Measurements from ENCODE around the gene EEPD1.
"Not testable (repeated sequence)": the region's sequence is repeated elsewhere in the genome, so short reads cannot be mapped to it uniquely, and the experiment has no call there.

EEPD1 gene

DNA sequence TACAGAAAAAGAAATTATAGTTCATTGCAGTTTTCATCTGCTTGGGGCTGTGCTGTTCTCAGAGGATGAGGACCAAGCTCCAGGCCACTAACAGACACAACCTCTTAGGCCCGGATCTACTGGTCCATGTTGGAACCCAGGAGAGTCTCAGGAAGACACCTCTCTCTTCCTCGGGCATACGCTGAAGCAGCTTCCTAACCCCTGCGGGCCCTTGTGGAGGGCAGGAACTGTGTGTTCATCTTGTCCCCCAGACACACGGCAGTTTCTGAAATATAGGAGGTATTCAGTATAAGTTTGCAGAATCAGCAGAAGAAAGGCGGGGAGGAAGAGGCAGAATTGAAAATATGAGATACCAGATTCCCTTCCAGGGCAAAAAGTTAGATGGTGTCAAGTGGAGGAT is 78.4 kb downstream of the EEPD1 start:
- Mint-ChIP-seq H3K9me3 (no peaks in the 10 kb centered on the region), H3K4me3 (no peak overlapping the region), H3K4me1 (no peaks in the 10 kb centered on the region), H3K27me3 (no peaks in the 10 kb centered on the region), H3K27ac (no peak overlapping the region), H3K36me3 (no peaks in the 10 kb centered on the region)

- Mint-ChIP-seq H3K9me3 (no peaks in the 10 kb centered on the region), H3K4me3 (no peak overlapping the region), H3K36me3 (no peaks in the 10 kb centered on the region), H3K27me3 (no peaks in the 10 kb centered on the region), H3K27ac (no peak overlapping the region), H3K4me1 (no peaks in the 10 kb centered on the region)
Measured at GRCh38 chr7:36232555-36232954, 79.5 kb downstream of the EEPD1 start.

DNA sequence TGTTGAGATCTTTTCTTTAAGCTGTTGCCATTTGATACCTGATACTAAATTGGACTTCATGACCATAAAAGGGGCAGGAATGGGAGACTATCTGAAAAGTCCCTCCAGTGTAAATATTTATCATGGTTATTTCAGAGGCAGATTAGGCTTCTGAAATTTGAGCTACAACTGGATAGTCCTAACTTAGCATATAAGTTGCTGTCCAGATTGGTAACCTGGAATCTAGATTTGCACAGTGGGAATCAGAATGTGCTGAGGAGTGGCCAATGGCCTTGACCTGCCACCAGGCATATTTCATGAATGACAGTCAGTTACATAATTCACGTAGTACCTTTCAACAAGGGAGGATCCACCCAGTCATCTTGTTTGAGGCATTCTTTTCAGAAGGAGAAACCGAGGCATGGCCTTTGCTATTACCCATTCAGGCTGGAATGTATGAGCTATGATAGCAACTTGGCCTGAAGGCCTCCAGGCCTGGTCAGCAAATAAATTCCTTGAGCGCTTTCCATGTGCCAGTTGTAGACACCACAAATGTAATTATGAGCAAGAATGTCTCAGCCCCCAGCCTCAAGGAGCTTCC is 80.0 kb downstream of the EEPD1 start:
- Mint-ChIP-seq H3K4me3 (no peak overlapping the region), H3K27ac (no peak overlapping the region), H3K9me3 (no peaks in the 10 kb centered on the region), H3K4me1 (no peaks in the 10 kb centered on the region), H3K36me3 (no peaks in the 10 kb centered on the region), H3K27me3 (no peaks in the 10 kb centered on the region)

GRCh38 chr7:36236073-36236472 is 83.0 kb downstream of the EEPD1 start:
- no peaks in the 10 kb centered on the region for H3K4me1 Mint-ChIP-seq
- H3K27me3 Mint-ChIP-seq, result no peaks in the 10 kb centered on the region
- no peaks in the 10 kb centered on the region for H3K9me3 Mint-ChIP-seq
- no peaks in the 10 kb centered on the region for H3K36me3 Mint-ChIP-seq
- no peak overlapping the region for H3K27ac Mint-ChIP-seq
- no peak overlapping the region for H3K4me3 Mint-ChIP-seq

- no peak overlapping the region for H3K4me3 Mint-ChIP-seq
- H3K36me3 Mint-ChIP-seq, result no peaks in the 10 kb centered on the region
- no peaks in the 10 kb centered on the region for H3K27me3 Mint-ChIP-seq
- H3K4me1 Mint-ChIP-seq, result no peaks in the 10 kb centered on the region
- no peak overlapping the region for H3K27ac Mint-ChIP-seq
- H3K9me3 Mint-ChIP-seq, result no peaks in the 10 kb centered on the region
Measured at GRCh38 chr7:36238138-36238537, 85.1 kb downstream of the EEPD1 start.

GRCh38 chr7:36243356-36243755 is 90.3 kb downstream of the EEPD1 start:
- H3K4me3 Mint-ChIP-seq, H3K9me3 Mint-ChIP-seq, H3K36me3 Mint-ChIP-seq, H3K27me3 Mint-ChIP-seq, H3K4me1 Mint-ChIP-seq, H3K27ac Mint-ChIP-seq: not testable (repeated sequence)

DNA sequence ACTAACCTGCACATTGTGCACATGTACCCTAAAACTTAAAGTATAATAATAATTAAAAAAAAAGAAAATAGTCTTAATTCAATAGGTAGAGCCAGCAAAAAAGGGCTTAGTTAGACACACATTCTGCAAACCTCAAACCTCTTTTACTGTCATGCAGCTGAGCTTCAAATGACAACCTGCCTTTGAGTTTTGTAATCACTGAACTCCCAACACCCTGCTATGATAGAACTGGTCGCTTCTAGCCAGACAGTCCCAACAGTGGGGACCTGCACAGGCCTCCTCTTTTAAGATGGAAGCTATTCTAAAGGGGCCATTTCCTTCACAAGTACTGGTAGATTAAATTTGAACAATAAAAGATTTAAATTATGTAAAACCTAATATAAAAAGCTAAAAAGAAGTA is 90.9 kb downstream of the EEPD1 start:
- H3K36me3 Mint-ChIP-seq, H3K4me3 Mint-ChIP-seq, H3K27ac Mint-ChIP-seq, H3K9me3 Mint-ChIP-seq, H3K4me1 Mint-ChIP-seq, H3K27me3 Mint-ChIP-seq: not testable (repeated sequence)

GRCh38 chr7:36244429-36244828 is 91.4 kb downstream of the EEPD1 start:
- no peaks in the 10 kb centered on the region for H3K9me3 Mint-ChIP-seq
- H3K36me3 Mint-ChIP-seq, result no peaks in the 10 kb centered on the region
- H3K4me1 Mint-ChIP-seq, result no peaks in the 10 kb centered on the region
- H3K27me3 Mint-ChIP-seq, result no peaks in the 10 kb centered on the region
- H3K4me3 Mint-ChIP-seq, result no peak overlapping the region
- no peak overlapping the region for H3K27ac Mint-ChIP-seq

DNA sequence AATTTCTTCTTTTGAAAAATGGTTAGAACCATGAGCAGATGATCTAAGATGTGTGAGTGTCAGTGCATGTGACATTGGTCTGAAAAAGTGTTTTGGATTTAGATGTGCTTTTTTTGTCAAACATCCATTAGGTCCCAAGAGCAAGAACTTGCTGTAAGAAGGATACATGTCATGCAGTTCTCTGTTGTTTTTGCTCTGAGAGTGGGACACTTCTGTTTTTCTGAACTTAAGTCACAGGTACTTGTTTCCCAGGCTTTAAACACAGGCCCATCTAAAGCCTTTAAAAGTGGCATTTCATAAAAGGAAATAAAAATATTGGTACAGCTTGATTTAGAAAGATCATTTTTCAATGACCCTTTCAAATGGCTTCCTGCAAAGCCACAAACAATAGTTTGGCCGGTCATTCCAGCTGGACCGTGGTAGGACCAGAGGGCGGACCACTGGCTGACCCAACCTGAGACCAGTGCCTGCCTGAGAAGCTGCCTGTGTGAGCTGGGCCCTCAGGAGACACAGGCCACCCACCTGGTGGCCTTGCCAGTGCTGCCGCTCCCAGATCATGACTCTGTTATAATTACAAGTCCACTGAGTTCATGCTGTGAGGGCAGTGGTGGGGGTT is 92.7 kb downstream of the EEPD1 start:
- H3K27ac Mint-ChIP-seq, result no peak overlapping the region
- H3K4me1 Mint-ChIP-seq, result no peaks in the 10 kb centered on the region
- H3K36me3 Mint-ChIP-seq, result no peaks in the 10 kb centered on the region
- no peak overlapping the region for H3K4me3 Mint-ChIP-seq
- H3K27me3 Mint-ChIP-seq, result no peaks in the 10 kb centered on the region
- no peaks in the 10 kb centered on the region for H3K9me3 Mint-ChIP-seq

- peaks cover 2% of the 10 kb centered on the region for H3K36me3 Mint-ChIP-seq
- no peaks in the 10 kb centered on the region for H3K4me1 Mint-ChIP-seq
- H3K27ac Mint-ChIP-seq, result no peak overlapping the region
- H3K9me3 Mint-ChIP-seq, result peaks cover 10% of the 10 kb centered on the region
- H3K27me3 Mint-ChIP-seq, result no peaks in the 10 kb centered on the region
- H3K4me3 Mint-ChIP-seq, result no peak overlapping the region
Measured at GRCh38 chr7:36249091-36249490, 96.0 kb downstream of the EEPD1 start.

GRCh38 chr7:36253699-36254098 is 100.6 kb downstream of the EEPD1 start:
- peaks cover 13% of the 10 kb centered on the region for H3K36me3 Mint-ChIP-seq
- no peak overlapping the region for H3K27ac Mint-ChIP-seq
- no peaks in the 10 kb centered on the region for H3K4me1 Mint-ChIP-seq
- no peak overlapping the region for H3K4me3 Mint-ChIP-seq
- H3K27me3 Mint-ChIP-seq, result no peaks in the 10 kb centered on the region
- H3K9me3 Mint-ChIP-seq, result peaks cover 17% of the 10 kb centered on the region

GRCh38 chr7:36258510-36259259 is 105.6 kb downstream of the EEPD1 start:
- H3K27ac Mint-ChIP-seq, H3K4me1 Mint-ChIP-seq, H3K4me3 Mint-ChIP-seq, H3K27me3 Mint-ChIP-seq, H3K9me3 Mint-ChIP-seq: not testable (repeated sequence)
- H3K36me3 Mint-ChIP-seq, result peaks cover 12% of the 10 kb centered on the region

- H3K4me3 Mint-ChIP-seq, result no peak overlapping the region
- H3K27me3 Mint-ChIP-seq, result no peaks in the 10 kb centered on the region
- H3K27ac Mint-ChIP-seq, result no peak overlapping the region
- H3K9me3 Mint-ChIP-seq, result peaks cover 6% of the 10 kb centered on the region
- H3K4me1 Mint-ChIP-seq, result peaks cover 15% of the 10 kb centered on the region
- H3K36me3 Mint-ChIP-seq, result peaks cover 8% of the 10 kb centered on the region
Measured at GRCh38 chr7:36260481-36260880, 107.4 kb downstream of the EEPD1 start.

DNA sequence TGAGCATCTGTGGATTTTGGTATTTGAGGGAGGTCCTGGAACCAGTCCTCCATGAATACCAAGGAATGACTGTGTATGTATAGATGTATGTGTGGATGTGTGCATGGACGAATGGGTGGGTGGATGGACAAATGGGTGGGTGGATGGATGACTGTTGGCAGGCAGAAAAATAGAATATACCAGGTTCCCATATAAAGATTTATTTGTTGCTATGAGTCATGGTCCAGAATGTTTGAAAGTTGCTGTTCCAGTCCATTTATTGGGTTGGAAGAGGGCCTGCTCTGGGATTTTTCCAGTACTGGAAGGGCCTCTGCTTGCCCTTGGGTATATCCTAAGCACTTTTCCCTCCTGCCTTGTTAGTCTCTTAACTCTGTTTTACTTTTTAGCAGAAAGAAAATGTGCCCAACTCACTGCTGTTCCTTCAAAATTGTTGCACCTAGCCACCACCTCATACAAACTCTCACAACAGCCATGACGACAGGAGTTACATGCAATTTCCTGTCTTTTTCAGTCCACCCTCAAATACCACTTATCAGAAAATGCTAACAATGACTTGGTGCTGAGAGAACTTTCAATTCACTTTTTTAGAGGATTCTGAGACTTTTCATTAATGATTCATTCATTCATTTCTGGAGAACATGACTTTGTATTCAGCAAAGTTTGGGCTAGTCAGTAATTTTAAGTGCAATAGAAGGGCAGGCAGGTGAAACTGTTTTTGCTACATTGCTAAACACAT is 108.1 kb downstream of the EEPD1 start:
- no peak overlapping the region for H3K4me3 Mint-ChIP-seq
- H3K9me3 Mint-ChIP-seq, result no peaks in the 10 kb centered on the region
- no peak overlapping the region for H3K27ac Mint-ChIP-seq
- H3K36me3 Mint-ChIP-seq, result peaks cover 2% of the 10 kb centered on the region
- no peaks in the 10 kb centered on the region for H3K27me3 Mint-ChIP-seq
- peaks cover 22% of the 10 kb centered on the region for H3K4me1 Mint-ChIP-seq

DNA sequence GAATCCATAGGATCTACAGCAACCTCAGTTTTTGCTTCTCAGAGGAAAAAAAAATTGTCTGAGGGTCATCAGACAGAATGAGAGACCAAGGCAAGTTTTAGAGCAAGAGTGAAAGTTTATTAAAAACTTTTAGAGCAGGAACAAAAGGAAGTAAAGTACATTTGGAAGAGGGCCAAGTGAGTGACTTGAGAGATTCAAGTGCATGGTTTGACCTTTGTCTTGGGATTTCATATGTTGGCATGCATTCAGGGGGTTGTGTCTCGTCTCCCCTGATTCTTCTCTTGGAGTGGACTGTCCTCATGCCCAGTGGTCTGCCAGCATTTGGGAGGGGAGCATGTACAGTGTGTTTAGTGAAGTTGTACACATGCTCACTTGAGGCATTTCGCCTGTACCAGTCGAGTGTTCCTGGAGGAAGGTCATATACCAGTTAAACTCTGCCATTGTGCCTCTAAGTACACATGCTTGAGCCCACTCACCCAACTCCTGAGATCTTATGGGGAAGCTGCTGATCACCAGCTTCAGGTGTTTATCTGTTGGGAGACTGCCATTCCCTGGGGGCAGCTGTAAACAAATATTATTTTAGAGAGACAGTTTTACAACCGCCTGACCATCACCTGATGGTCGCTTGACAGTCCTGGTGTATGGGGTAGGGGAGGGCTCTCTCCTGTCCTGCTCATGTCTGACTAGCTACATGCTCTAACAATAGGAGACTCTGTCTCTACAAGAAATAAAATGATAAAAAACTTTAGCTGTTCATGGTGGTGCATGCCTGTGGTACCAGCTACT is 109.4 kb downstream of the EEPD1 start:
- no peak overlapping the region for H3K27ac Mint-ChIP-seq
- no peaks in the 10 kb centered on the region for H3K36me3 Mint-ChIP-seq
- H3K4me1 Mint-ChIP-seq, result peaks cover 26% of the 10 kb centered on the region
- H3K9me3 Mint-ChIP-seq, result no peaks in the 10 kb centered on the region
- H3K27me3 Mint-ChIP-seq, result no peaks in the 10 kb centered on the region
- H3K4me3 Mint-ChIP-seq, result no peak overlapping the region
